ENCODE data around the gene ALDH3A1.

The ALDH3A1 gene

DNA sequence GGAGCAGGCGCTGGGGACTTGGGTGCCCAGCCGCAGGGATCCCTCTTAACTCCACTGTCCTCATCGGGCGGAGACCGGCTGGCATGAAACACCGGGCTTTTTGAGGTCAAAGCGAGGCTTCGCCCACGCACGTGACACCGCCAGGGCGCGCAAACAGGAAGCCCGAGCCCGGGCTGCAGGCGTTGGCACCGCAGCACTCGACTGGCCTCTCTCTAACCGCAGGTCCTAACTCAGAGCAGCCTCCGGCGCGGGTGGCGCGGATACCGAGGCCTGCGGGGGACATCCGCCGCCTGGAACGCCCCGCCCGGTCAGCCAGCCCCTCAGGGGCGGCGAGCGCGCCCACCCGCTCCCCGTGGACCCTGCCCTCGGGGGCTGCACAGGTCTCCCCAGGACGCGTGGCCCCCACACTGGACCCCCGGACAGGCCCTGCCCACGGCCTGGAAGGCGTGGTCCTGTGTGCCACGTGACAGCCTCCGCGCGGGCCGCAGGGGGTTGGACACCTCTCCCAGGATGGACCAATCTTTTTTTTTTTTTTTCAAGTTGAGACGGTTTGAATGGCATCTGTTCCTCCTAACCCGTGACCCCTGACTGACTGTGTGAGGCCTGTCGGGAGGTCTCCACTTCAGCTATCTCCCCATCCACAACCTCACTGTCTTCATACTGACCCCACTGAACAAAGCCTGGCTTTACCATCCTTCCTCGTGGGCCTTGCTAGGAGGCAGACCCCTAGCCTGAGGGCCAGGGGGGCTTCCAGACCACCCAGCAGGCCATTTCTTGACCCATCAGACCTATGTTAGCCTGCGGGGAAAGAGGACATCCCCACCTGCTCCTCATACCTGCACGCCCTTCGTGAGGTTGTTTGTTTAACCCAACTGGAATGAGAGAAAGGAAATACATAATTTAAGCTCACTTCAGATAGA lies 23.3 kb downstream of the ALDH3A1 start:
- Histone ChIP-seq H4K20me1 (ENCODE audit: control insufficient read depth, insufficient read depth, low read depth, low read length) (no peaks in the 10 kb centered on the region), H3K27ac (ENCODE audit: low read depth, low read length) (no peak overlapping the region), H3K4me2 (ENCODE audit: low read length) (no peak overlapping the region), H3K36me3 (ENCODE audit: control insufficient read depth, low read length) (no peaks in the 10 kb centered on the region), H3K9me3 (ENCODE audit: control insufficient read depth, insufficient read depth, low read length) (no peaks in the 10 kb centered on the region), H3K9me2 (replicated peaks; ENCODE audit: control insufficient read depth, low read length) (no peaks in the 10 kb centered on the region), H3K4me1 (ENCODE audit: control insufficient read depth, low read length) (no peaks in the 10 kb centered on the region), H3K27me3 (ENCODE audit: control insufficient read depth, low read length) (no peaks in the 10 kb centered on the region), H3K4me3 (ENCODE audit: low read length) (no peak overlapping the region), H3K79me2 (ENCODE audit: control insufficient read depth, low read length) (no peaks in the 10 kb centered on the region), H3F3A (ENCODE audit: control insufficient read depth, insufficient read depth) (no peaks in the 10 kb centered on the region)
- TF ChIP-seq EZH2phosphoT487 (IDR thresholded peaks at IDR 0.05; ENCODE audit: borderline replicate concordance, low read length) = no peak
- TF ChIP-seq, protein P1, sequence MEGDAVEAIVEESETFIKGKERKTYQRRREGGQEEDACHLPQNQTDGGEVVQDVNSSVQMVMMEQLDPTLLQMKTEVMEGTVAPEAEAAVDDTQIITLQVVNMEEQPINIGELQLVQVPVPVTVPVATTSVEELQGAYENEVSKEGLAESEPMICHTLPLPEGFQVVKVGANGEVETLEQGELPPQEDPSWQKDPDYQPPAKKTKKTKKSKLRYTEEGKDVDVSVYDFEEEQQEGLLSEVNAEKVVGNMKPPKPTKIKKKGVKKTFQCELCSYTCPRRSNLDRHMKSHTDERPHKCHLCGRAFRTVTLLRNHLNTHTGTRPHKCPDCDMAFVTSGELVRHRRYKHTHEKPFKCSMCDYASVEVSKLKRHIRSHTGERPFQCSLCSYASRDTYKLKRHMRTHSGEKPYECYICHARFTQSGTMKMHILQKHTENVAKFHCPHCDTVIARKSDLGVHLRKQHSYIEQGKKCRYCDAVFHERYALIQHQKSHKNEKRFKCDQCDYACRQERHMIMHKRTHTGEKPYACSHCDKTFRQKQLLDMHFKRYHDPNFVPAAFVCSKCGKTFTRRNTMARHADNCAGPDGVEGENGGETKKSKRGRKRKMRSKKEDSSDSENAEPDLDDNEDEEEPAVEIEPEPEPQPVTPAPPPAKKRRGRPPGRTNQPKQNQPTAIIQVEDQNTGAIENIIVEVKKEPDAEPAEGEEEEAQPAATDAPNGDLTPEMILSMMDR (IDR thresholded peaks at IDR 0.05; ENCODE audit: low read depth, low read length, poor library complexity, severe bottlenecking) = no peak

DNA sequence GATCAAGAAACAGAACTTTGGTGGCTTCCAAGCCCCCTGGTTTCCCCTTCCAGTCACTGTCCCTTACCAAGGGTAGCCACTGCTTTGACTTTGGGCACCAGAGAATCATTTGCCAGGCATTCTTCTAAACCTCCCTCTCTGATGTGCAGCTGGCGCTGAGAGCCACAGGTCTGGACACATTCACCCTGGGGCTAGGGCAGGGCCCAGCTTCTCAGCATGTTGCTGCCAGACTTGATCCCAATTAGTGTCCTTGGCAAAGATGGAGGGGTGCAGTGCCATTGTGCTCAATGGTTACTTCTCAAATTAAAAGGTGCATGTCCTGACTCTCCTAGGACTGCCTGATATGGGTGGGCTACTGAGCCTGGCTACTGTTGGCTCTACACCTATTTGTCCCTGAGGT lies 24.1 kb downstream of the ALDH3A1 start:
- Histone ChIP-seq H3K36me3 (ENCODE audit: control insufficient read depth, low read length) (no peaks in the 10 kb centered on the region), H3F3A (ENCODE audit: control insufficient read depth, insufficient read depth) (no peaks in the 10 kb centered on the region), H3K27ac (ENCODE audit: low read depth, low read length) (no peak overlapping the region), H3K27me3 (ENCODE audit: control insufficient read depth, low read length) (no peaks in the 10 kb centered on the region), H4K20me1 (ENCODE audit: control insufficient read depth, insufficient read depth, low read depth, low read length) (no peaks in the 10 kb centered on the region), H3K4me1 (ENCODE audit: control insufficient read depth, low read length) (no peaks in the 10 kb centered on the region), H3K79me2 (ENCODE audit: control insufficient read depth, low read length) (no peaks in the 10 kb centered on the region), H3K4me2 (ENCODE audit: low read length) (no peak overlapping the region), H3K4me3 (ENCODE audit: low read length) (no peak overlapping the region), H3K9me3 (ENCODE audit: control insufficient read depth, insufficient read depth, low read length) (no peaks in the 10 kb centered on the region), H3K9me2 (replicated peaks; ENCODE audit: control insufficient read depth, low read length) (no peaks in the 10 kb centered on the region)
- no peak for TF ChIP-seq EZH2phosphoT487 (IDR thresholded peaks at IDR 0.05; ENCODE audit: borderline replicate concordance, low read length)
- TF ChIP-seq, protein P1 (IDR thresholded peaks at IDR 0.05; ENCODE audit: low read depth, low read length, poor library complexity, severe bottlenecking) = no peak

DNA sequence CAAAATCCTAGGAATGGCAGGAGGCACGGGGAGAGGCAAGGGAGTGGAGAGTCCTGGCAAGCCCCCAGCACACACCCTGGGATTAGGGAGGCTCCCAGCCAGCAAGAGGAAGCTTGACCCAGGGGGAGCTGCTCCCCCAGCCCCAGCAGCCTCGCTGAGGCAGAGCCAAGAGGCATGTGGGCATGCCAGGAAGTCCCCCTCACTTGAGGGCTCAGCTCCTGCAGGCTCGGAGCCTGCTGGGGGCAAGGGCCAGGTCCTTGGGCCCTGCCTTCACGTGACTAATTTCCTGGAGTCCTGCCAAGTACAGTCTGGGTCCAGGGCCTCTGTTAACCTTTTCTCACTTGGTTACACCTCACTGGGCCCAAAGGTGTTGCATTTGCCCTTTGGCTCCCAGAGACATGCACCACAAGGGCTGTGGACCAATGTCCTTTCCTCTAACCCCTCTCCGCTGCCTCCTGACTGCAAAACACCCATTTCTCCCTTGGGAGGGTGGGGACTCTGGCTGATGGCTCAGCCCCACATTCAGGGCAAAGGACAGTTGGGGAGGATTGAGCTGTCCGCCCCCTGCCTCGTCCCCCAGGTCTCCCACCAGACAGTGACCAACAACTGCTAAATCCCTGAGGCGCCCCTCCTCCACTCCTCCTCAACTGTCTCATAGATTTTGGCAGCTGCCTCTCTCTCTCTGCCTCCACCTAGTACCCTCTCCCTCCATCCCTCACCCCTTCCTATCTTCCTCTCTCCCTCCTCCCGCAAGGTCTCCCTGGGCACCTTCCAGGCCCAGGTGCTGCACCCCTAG lies 27.3 kb downstream of the ALDH3A1 start:
- Histone ChIP-seq H3K9me3 (ENCODE audit: control insufficient read depth, insufficient read depth, low read length) (no peaks in the 10 kb centered on the region), H3K27ac (ENCODE audit: low read depth, low read length) (no peak overlapping the region), H3K4me1 (ENCODE audit: control insufficient read depth, low read length) (no peaks in the 10 kb centered on the region), H3K36me3 (ENCODE audit: control insufficient read depth, low read length) (no peaks in the 10 kb centered on the region), H3K79me2 (ENCODE audit: control insufficient read depth, low read length) (no peaks in the 10 kb centered on the region), H3K27me3 (ENCODE audit: control insufficient read depth, low read length) (no peaks in the 10 kb centered on the region), H3K4me3 (ENCODE audit: low read length) (no peak overlapping the region), H3F3A (ENCODE audit: control insufficient read depth, insufficient read depth) (no peaks in the 10 kb centered on the region), H4K20me1 (ENCODE audit: control insufficient read depth, insufficient read depth, low read depth, low read length) (no peaks in the 10 kb centered on the region), H3K9me2 (replicated peaks; ENCODE audit: control insufficient read depth, low read length) (no peaks in the 10 kb centered on the region), H3K4me2 (ENCODE audit: low read length) (no peak overlapping the region)
- TF ChIP-seq EZH2phosphoT487 (IDR thresholded peaks at IDR 0.05; ENCODE audit: borderline replicate concordance, low read length) = no peak
- TF ChIP-seq, protein P1 (IDR thresholded peaks at IDR 0.05; ENCODE audit: low read depth, low read length, poor library complexity, severe bottlenecking) = no peak
